OCI-LY3 (cell line): Measurements from ENCODE around the gene PRDM16.

Experiments
- EZH2phosphoT487 ChIP-seq: fragments of 200-600 bp; shearing (Covaris generic); IDR thresholded peaks from 2 replicates; pipeline ENCODE4 v1.6.1; 2018; ENCODE audit warnings: antibody characterized with exemption, mixed run types, low read depth
- TF ChIP-seq, protein P1 (sequence below): fragments of 200-600, 300-600 bp; sonication (generic); IDR thresholded peaks from 2 replicates; pipeline ENCODE4 v1.5.1; 2014; ENCODE audit warnings: antibody characterized with exemption, low read length, low read depth

DNA sequence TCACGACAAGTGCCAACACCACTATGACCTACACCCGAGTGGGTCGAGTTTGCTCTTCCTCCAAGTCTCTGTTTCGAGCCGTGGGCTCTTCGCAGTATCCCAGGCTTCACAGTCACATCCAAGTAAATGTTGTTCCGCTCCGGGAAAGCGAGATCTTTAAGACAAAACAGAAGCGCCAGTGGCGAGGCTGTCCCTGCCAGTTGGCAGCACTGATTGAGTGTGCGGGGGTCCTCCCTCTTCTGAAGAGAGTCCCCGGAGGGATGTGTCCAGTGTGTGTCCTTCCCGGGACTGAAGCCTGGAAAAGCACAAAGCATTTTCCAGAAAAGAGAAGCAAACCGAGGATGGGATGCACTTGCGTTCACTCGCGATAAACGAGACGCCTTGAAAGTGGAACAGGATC lies 158.9 kb downstream of the PRDM16 start:
- TF ChIP-seq, protein P1, sequence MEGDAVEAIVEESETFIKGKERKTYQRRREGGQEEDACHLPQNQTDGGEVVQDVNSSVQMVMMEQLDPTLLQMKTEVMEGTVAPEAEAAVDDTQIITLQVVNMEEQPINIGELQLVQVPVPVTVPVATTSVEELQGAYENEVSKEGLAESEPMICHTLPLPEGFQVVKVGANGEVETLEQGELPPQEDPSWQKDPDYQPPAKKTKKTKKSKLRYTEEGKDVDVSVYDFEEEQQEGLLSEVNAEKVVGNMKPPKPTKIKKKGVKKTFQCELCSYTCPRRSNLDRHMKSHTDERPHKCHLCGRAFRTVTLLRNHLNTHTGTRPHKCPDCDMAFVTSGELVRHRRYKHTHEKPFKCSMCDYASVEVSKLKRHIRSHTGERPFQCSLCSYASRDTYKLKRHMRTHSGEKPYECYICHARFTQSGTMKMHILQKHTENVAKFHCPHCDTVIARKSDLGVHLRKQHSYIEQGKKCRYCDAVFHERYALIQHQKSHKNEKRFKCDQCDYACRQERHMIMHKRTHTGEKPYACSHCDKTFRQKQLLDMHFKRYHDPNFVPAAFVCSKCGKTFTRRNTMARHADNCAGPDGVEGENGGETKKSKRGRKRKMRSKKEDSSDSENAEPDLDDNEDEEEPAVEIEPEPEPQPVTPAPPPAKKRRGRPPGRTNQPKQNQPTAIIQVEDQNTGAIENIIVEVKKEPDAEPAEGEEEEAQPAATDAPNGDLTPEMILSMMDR, result no peak
- no peak for TF ChIP-seq EZH2phosphoT487
